ENCODE data around the gene CHRNG.
"Not testable (repeated sequence)": the region's sequence is repeated elsewhere in the genome, so short reads cannot be mapped to it uniquely, and the experiment has no call there.

The CHRNG gene

GRCh38 chr2:232545511-232546375 lies 6.3 kb downstream of the CHRNG start:
- DNase-seq (ENCODE audit: low read depth) = no peak

DNA sequence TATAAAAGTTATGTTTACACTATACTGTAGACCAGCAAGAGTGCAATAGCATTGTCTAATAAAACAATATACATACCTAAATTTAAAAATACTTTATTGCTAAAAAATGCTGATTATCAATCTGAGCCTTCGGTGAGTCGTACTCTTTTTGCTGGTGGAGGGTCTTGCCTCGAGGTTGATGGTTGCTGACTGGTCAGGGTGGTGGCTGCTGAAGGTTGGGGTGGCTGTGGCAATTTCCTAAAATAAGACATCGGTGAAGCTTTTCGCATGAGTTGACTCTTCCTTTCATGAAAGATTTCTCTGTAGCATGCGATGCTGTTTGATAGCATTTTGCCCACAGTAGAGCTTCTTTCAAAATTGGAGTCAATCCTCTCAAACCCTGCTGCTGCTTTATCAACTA lies 8.5 kb downstream of the CHRNG start:
- no peak for DNase-seq (ENCODE audit: low read depth)

- DNase-seq (ENCODE audit: low read depth) = peak; percentile 9
Measured at GRCh38 chr2:232549655-232550353, 10.3 kb downstream of the CHRNG start.

- DNase-seq (ENCODE audit: low read depth) = peak; percentile 94
Measured at GRCh38 chr2:232550354-232551249, 11.1 kb downstream of the CHRNG start, which contains the start of the genes EIF4E2 and TIGD1. EIF4E2 (plus strand) TSS chr2:232550689; CDS start chr2:232550725, 36 bp downstream. TIGD1 (minus strand) TSS chr2:232550557; CDS start chr2:232549882, 675 bp downstream.

GRCh38 chr2:232551250-232551638 lies 11.8 kb downstream of the CHRNG start:
- DNase-seq (ENCODE audit: low read depth) = no peak

DNA sequence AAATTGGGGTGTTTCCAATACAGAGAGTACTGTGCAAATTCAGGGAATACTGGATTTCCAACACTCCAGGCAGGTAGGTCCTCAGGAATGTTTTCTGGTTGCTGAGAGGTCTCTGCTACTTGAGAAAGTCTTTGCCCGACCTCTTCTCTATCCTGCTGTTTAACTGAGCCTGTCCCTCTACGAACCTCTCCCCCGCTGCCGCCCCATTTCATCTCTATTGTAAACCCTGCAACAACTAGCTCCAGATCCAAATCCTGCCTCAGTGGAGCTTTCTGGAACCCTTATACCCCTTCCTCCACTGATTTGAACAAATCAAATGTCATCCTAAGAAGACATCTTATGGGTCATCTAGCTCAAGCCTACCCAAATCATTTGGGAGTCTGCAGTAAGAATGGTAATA lies 12.3 kb downstream of the CHRNG start:
- DNase-seq (ENCODE audit: low read depth) = no peak

- no peak for DNase-seq (ENCODE audit: low read depth)
Measured at GRCh38 chr2:232556426-232556825, 16.9 kb downstream of the CHRNG start.

GRCh38 chr2:232562515-232563151 lies 23.1 kb downstream of the CHRNG start:
- DNase-seq (ENCODE audit: low read depth) = no peak

DNA sequence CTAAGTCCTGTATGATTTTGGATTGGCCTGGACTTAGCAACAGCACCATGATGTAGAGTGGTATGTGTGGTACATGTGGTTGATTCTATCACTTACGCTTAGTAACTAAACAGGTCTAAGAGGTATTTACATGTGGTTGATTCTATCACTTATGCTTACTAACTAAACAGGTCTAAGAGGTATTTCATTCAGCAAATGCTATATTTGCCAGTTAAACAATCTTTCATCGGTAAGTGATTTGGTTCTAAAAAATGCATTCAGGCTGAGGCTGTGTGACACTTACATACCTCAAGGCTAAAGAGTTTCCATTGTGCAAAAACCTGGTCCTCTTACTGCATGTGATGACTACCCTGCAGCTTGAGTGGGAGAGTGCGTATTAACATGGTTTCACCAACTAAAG lies 24.1 kb downstream of the CHRNG start:
- peak; percentile 33 for DNase-seq (ENCODE audit: low read depth)

- no peak for DNase-seq (ENCODE audit: low read depth)
Measured at GRCh38 chr2:232567721-232568120, 28.2 kb downstream of the CHRNG start.

DNA sequence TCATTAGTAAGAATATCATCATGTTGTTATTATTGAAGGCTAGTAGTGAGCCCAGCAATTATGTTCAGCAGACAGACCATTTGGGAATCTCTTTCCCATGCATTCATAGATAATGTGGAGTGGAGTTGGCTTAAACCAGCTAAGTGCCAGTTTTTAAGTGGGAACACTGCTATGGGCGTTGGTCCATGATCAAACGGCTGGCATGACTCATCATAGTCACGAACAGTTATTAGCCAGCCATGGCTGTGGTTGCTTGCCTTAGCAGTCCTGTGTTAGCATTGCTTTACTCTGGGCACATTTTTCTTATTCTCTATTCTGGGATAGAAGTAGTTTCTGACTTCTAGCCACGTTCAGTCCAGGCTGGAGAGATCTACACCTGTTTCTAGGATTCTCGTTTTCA lies 28.7 kb downstream of the CHRNG start:
- DNase-seq (ENCODE audit: low read depth) = peak; percentile 90

DNA sequence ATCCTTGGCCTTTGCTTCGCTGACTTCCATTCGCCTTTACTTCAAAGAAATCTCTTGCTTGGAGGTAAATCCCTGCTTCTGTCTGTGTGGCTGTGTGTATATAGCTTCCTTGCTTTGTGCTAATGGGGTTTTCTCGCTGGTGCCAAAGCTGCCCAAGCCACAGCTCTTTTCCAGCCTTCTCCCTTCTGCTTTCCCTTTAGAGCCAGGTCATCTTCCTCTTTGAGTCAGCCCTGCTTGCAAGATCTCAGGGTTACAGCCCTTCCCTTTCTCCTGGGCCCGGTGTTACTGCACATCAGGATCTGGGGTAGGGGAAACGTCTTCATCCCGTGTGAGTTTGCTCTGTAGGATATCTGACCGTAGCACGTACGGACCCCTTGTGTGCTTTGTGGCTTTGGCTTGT lies 30.0 kb downstream of the CHRNG start:
- no peak for DNase-seq (ENCODE audit: low read depth)

DNA sequence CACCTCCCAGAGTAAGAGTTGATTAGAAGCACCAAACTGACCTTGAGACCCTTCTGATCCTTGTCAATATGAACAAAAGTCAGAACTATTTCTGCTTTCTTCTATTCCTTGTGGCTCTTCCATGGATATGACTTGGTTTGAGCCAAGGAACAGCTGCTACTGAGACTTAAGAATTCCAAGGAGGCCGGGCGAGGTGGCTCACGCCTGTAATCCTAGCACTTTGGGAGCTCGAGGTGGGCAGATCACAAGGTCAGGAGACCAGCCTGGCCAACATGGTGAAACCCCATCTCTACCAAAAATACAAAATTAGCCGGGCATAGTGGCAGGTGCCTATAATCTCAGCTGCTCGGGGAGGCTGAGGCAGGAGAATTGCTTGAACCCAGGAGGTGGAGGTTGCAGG lies 31.0 kb downstream of the CHRNG start:
- DNase-seq (ENCODE audit: low read depth) = not testable (repeated sequence)

DNA sequence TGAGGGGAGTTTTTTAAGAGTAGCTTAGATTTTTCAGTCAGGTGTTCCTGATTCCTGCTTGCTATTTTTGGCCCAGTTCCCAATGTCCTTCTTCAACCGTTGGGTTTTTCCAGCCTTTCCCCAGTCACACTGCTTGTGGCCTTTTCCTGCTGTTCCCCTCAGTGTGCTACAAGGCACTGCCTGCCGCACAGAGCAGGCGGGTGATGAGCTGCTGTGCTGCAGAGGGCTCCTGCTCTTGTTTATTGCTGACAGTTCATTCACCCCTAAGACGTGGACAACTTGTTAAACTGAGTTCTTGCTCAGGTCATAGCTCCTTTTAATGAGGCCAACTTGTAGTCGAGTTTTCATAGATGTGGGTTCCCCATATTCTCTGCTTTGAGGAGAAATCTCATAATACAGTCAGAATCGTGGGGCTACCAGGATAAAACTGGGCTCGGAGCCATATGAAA lies 31.6 kb downstream of the CHRNG start:
- no peak for DNase-seq (ENCODE audit: low read depth)

- DNase-seq (ENCODE audit: low read depth) = no peak
Measured at GRCh38 chr2:232573042-232573441, 33.5 kb downstream of the CHRNG start.

- no peak for DNase-seq (ENCODE audit: low read depth)
Measured at GRCh38 chr2:232573771-232574435, 34.4 kb downstream of the CHRNG start.

- peak; percentile 70 for DNase-seq (ENCODE audit: low read depth)
Measured at GRCh38 chr2:232574674-232575403, 35.3 kb downstream of the CHRNG start.

GRCh38 chr2:232575404-232575746 lies 35.9 kb downstream of the CHRNG start:
- no peak for DNase-seq (ENCODE audit: low read depth)

DNA sequence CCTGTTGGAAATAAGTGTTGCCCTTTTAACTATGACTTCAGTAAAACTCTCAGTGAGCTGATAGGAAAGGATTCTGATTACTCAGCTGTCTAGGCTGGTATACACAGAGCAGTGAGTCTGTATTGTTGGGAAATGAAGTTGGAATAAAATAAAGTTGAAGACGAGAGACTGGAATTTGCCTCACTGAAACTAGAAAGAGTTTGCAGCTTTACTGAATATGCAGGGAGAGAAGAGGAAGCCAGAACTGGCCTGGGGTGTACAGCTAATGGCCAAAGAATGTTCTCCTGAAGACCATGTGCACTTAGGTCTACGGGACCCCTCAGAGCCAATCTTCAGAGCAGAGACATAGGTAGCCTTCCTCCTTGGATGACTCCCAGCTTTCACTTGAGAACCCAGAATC lies 37.5 kb downstream of the CHRNG start:
- peak; percentile 67 for DNase-seq (ENCODE audit: low read depth)

DNA sequence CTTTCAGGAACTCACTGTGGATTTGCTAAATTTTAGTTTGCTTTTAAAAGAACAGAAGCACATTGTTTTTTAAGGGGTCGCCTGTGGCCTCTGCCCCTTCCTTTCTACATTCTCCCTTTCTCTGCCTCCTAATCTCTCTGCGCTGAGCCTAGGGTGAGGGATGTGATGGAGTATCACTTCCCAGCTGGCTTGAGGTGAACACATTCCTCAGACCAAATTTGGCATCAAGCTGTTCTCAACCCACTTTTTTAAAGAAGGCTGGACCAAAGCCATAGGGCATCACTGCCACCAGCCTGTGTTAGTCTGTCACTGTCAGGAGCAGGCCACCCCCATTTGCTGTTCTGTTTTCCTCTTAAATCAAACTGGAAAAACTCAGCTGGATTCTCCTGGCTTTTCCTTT lies 38.3 kb downstream of the CHRNG start:
- DNase-seq (ENCODE audit: low read depth) = no peak

Data from EH (cell line).